GM12878 (cell line): ENCODE results near the gene GRN. TPM values are rescaled to one million over a fixed set of nuclear protein-coding genes. Genes with fewer than 3 reads are reported as not detected.

Source experiments
- ATAC-seq: fragments of 200-7000 bp; cut with Tn5 transposase; 3 replicates; pipeline ENCODE4 v1.9.1; 2020; ENCODE audit warnings: mild to moderate bottlenecking, moderate library complexity
- BruUV-seq: library from RNA; stranded (reverse); fragments of 400-500 nt; replicated peaks from 2 replicates; lab custom pipeline; 2021; lab: Mats Ljungman, UMichigan
- CTCF ChIA-PET: fragments of 300-600 bp; sonication (Branson Sonifier 250); formaldehyde crosslinking; extraction: SDS; loops from one replicate; lab custom pipeline; 2021; ENCODE audit warnings: inconsistent platforms; lab: Yijun Ruan, JAX
- POLR2A ChIA-PET: fragments of 350-600 bp; formaldehyde crosslinking; extraction: SDS; loops from one replicate; lab custom pipeline; 2021; ENCODE audit warnings: inconsistent platforms; lab: Charles Lee
- RAD21 ChIA-PET: fragments of 300-600 bp; sonication (Branson Sonifier 250); formaldehyde crosslinking; loops from one replicate; lab custom pipeline; 2023; ENCODE audit warnings: antibody characterized with exemption; ENCODE audit not compliant: unreplicated experiment; lab: Charles Lee
- SMC1A ChIA-PET: fragments of 300-600 bp; sonication (Branson Sonifier 250); formaldehyde crosslinking; loops from one replicate; lab custom pipeline; 2023; ENCODE audit not compliant: unreplicated experiment, uncharacterized antibody; lab: Charles Lee
- DNase-seq: peaks from one replicate; pipeline ENCODE4 v3.0.0-alpha.2; 2011; ENCODE audit warnings: low read depth, low spot score
- FAIRE-seq: peaks from 3 replicates; lab custom pipeline; 2011; peaks lifted over from hg19 to GRCh38; lab: Jason Lieb, UNC
- H2AFZ ChIP-seq: 2 replicates; pipeline ENCODE4 v1.6.0; 2011; ENCODE audit warnings: low read depth, low read length, control low read depth; ENCODE audit not compliant: control insufficient read depth
- H3K27ac ChIP-seq: 2 replicates; pipeline ENCODE4 v1.5.1; 2011; ENCODE audit warnings: control low read depth; ENCODE audit not compliant: control insufficient read depth, insufficient read depth
- H3K27me3 ChIP-seq, 2 experiments: replicated peaks in 1 of 2; 2 replicates each; pipeline versions ENCODE4 v1.6.0 to v1.6.1; 2011; ENCODE audit warnings: low read length in 1 of 2; ENCODE audit not compliant: control insufficient read depth in 2 of 2, insufficient read depth in 2 of 2
- H3K36me3 ChIP-seq, 2 experiments: 2 replicates each; pipeline ENCODE4 v1.5.1; 2011; ENCODE audit warnings: low read length in 1 of 2; ENCODE audit not compliant: control insufficient read depth in 2 of 2, insufficient read depth in 2 of 2
- H3K4me1 ChIP-seq: 2 replicates; pipeline ENCODE4 v1.6.1; 2011; ENCODE audit warnings: mild to moderate bottlenecking, low read length, moderate library complexity, mixed read lengths; ENCODE audit not compliant: control insufficient read depth, insufficient read depth
- H3K4me2 ChIP-seq: 2 replicates; pipeline ENCODE4 v1.6.0; 2011; ENCODE audit warnings: control low read depth; ENCODE audit not compliant: control insufficient read depth, insufficient read depth
- H3K4me3 ChIP-seq: fragments of 200-600 bp; sonication (generic); 2 replicates; pipeline ENCODE4 v1.5.1; 2016
- H3K79me2 ChIP-seq: 2 replicates; pipeline ENCODE4 v1.6.0; 2011; ENCODE audit warnings: low read length; ENCODE audit not compliant: control insufficient read depth, insufficient read depth
- H3K9ac ChIP-seq: 2 replicates; pipeline ENCODE4 v1.8.0; 2011; ENCODE audit warnings: low read length, control low read depth, mixed read lengths; ENCODE audit not compliant: control insufficient read depth, insufficient read depth
- H3K9me3 ChIP-seq: replicated peaks from 3 replicates; pipeline ENCODE4 v1.5.1; 2011; ENCODE audit warnings: mild to moderate bottlenecking, low read length; ENCODE audit not compliant: control insufficient read depth, insufficient read depth
- H4K20me1 ChIP-seq: 2 replicates; pipeline ENCODE4 v1.6.0; 2011; ENCODE audit not compliant: control insufficient read depth, insufficient read depth
- BCL11A ChIP-seq: IDR thresholded peaks from 2 replicates; pipeline ENCODE4 v1.6.1; 2011; ENCODE audit warnings: low read depth, low read length
- HDAC6 ChIP-seq: fragments of 200-600 bp; sonication (generic); IDR thresholded peaks from one replicate; pipeline ENCODE4 v1.8.0; 2017; ENCODE audit warnings: antibody characterized with exemption; ENCODE audit not compliant: unreplicated experiment
- JUNB ChIP-seq: IDR thresholded peaks from 2 replicates; pipeline ENCODE4 v1.6.1; 2016; ENCODE audit warnings: antibody characterized with exemption, mild to moderate bottlenecking
- POLR2AphosphoS5 ChIP-seq: IDR thresholded peaks from 2 replicates; pipeline ENCODE4 v1.6.1; 2011; ENCODE audit warnings: mild to moderate bottlenecking, low read length, inconsistent platforms
- RELA ChIP-seq: fragments of 450-650 bp; IDR thresholded peaks from 2 replicates; pipeline ENCODE4 v1.8.0; 2014; ENCODE audit warnings: borderline replicate concordance; ENCODE audit not compliant: partially characterized antibody
- SP1 ChIP-seq: IDR thresholded peaks from one replicate; pipeline ENCODE4 v1.6.1; 2011; ENCODE audit warnings: low read depth, low read length
- WGBS: methylation state at CpG from one replicate; pipeline ENCODE4 v1.1.6; 2016; ENCODE audit warnings: low lambda C conversion rate; ENCODE audit not compliant: insufficient replicate concordance, insufficient coverage; ENCODE audit errors: missing lambda C conversion rate; 5-methylcytosine and 5-hydroxymethylcytosine counted together
- in situ Hi-C: fragments of 300-500 bp; cut with MboI; formaldehyde crosslinking; loops from 9 replicates; pipeline ENCODE4 v1.14.3; 2018; ENCODE audit warnings: mixed read lengths
- intact Hi-C: fragments of 100-400 bp; cut with micrococcal nuclease; formaldehyde crosslinking; loops from one replicate; pipeline ENCODE4 v1.14.2; 2022; ENCODE audit not compliant: unreplicated experiment
- polyA plus RNA-seq, 11 experiments: library from polyadenylated mRNA; depleted of rRNA in 4 of 11; unstranded in 6 of 11; stranded (reverse) in 5 of 11; fragments of >200 nt; fragmentation: Nextera tagmentation in 4 of 11; fragmentation: Illumina TruSeq in 1 of 11; extraction: Ambion mirVana in 4 of 11; extraction: Trizol in 1 of 11; gene quantifications; 1 replicate in 1 of 11; 2 replicates in 10 of 11; pipeline versions ENCODE4 v1.2.1 to v1.2.3, GENCODE V29; 2011 to 2016; ENCODE audit warnings: inconsistent platforms in 2 of 11, missing spikeins in 2 of 11, low read depth in 1 of 11
- total RNA-seq, 4 experiments: library from RNA; depleted of rRNA in 3 of 4; stranded (reverse); fragments of >200 nt in 3 of 4; fragmentation: Illumina TruSeq in 1 of 4; extraction: Trizol in 1 of 4; gene quantifications; 2 replicates each; pipeline versions ENCODE4 v1.2.1 to v1.2.3, GENCODE V29; 2013 to 2021
- TF ChIP-seq, protein P1 (sequence below): fragments of 150-350 bp; IDR thresholded peaks from 2 replicates; pipeline ENCODE4 v1.6.1; 2014; ENCODE audit warnings: mild to moderate bottlenecking, low read depth, low read length
- TF ChIP-seq, protein P2 (sequence below), 3 experiments: IDR thresholded peaks in 2 of 3; conservative IDR thresholded peaks in 1 of 3; 2 replicates each; pipeline ENCODE4 v1.5.1; 2011; ENCODE audit warnings: low read depth in 3 of 3, low read length in 3 of 3, mild to moderate bottlenecking in 3 of 3, control low read depth in 2 of 3, moderate library complexity in 2 of 3, inconsistent platforms in 1 of 3, mixed read lengths in 1 of 3; ENCODE audit not compliant: control insufficient read depth in 2 of 3, insufficient read depth in 1 of 3; ENCODE audit errors: extremely low read depth in 1 of 3
- TF ChIP-seq, protein P3 (sequence below): IDR thresholded peaks from 2 replicates; pipeline ENCODE4 v1.6.1; 2011; ENCODE audit warnings: borderline replicate concordance, low read depth, mild to moderate bottlenecking, moderate library complexity, mixed read lengths, low read length; ENCODE audit not compliant: insufficient read depth; ENCODE audit errors: extremely low read length
- TF ChIP-seq, protein P4 (sequence below): fragments of 450-650 bp; IDR thresholded peaks from 2 replicates; pipeline ENCODE4 v1.6.1; 2016; ENCODE audit warnings: mild to moderate bottlenecking
- TF ChIP-seq, protein P5 (sequence below): IDR thresholded peaks from 2 replicates; pipeline ENCODE4 v1.6.1; 2012; ENCODE audit warnings: low read depth, low read length, improper control_type of control experiment
- TF ChIP-seq, protein P6 (sequence below): IDR thresholded peaks from 2 replicates; pipeline ENCODE4 v1.6.1; 2011; ENCODE audit warnings: low read depth, mild to moderate bottlenecking, low read length, moderate library complexity, borderline replicate concordance; ENCODE audit errors: extremely low read depth

GRN gene
- total and polyA plus RNA-seq, 10 of the 15 experiments (the other 5 are each of a cell fraction or from before 2014, with no cell fraction given) = 22.3 to 389 (median 139) TPM

DNA sequence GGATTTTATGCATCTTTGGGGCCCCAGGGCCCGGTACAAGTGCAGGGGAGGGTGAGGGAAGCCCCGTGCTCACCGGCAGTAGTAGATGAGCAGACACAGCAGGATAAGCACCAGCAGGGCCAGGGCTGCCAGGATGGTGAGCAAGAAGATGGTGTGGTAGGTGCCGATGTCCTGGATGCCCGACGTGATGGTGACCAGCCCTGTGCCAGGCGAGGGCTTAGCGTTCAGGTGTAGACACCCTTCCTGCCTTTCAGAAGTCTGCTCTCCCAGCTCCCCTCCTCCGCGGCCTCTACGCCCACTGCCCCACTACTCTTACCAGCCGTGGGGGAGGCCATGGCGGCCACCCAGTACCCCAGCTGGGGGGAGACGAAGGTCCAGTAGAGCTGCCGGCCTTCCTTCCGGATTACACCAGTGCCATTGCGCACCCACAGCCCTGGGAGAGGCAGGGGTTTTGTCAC, 10.6 kb downstream of the GRN start:
- POLR2A ChIA-PET = no interaction called here
- Histone ChIP-seq H3K4me1 (peaks cover 1% of the 10 kb centered on the region), H2AFZ (no peak overlapping the region), H3K4me3 (no peak overlapping the region), H4K20me1 (no peaks in the 10 kb centered on the region), H3K27me3 (no peaks in the 10 kb centered on the region; a peak in 1 of 4 replicates), H3K36me3 (peaks cover 12% of the 10 kb centered on the region in 2 experiments; a peak in 3 of 4 replicates), H3K9me3 (no peaks in the 10 kb centered on the region), H3K27ac (no peak overlapping the region), H3K9ac (no peak overlapping the region), H3K79me2 (peaks cover under 1% of the 10 kb centered on the region; the same call in 1 of the 2 replicates), H3K4me2 (no peak overlapping the region)
- SMC1A ChIA-PET = no interaction called here
- RAD21 ChIA-PET = interaction anchor here (1.2 to 1.5 kb wide), 2 partner anchors 146 to 168 kb away, joined by 3 read pairs; no protein-coding TSS in a partner anchor
- no peak for DNase-seq
- intact Hi-C loops = no loop called here
- BruUV-seq = no TSS peak
- CTCF ChIA-PET = interaction anchor here (1.1 to 1.6 kb wide), 3 partner anchors 9 to 146 kb away, joined by 3 to 4 read pairs (median 3); no protein-coding TSS in a partner anchor
- TF ChIP-seq BCL11A = no peak
- no peak for TF ChIP-seq JUNB
- no peak for TF ChIP-seq RELA
- TF ChIP-seq, protein P1, sequence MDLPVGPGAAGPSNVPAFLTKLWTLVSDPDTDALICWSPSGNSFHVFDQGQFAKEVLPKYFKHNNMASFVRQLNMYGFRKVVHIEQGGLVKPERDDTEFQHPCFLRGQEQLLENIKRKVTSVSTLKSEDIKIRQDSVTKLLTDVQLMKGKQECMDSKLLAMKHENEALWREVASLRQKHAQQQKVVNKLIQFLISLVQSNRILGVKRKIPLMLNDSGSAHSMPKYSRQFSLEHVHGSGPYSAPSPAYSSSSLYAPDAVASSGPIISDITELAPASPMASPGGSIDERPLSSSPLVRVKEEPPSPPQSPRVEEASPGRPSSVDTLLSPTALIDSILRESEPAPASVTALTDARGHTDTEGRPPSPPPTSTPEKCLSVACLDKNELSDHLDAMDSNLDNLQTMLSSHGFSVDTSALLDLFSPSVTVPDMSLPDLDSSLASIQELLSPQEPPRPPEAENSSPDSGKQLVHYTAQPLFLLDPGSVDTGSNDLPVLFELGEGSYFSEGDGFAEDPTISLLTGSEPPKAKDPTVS = no peak
- TF ChIP-seq, protein P2, sequence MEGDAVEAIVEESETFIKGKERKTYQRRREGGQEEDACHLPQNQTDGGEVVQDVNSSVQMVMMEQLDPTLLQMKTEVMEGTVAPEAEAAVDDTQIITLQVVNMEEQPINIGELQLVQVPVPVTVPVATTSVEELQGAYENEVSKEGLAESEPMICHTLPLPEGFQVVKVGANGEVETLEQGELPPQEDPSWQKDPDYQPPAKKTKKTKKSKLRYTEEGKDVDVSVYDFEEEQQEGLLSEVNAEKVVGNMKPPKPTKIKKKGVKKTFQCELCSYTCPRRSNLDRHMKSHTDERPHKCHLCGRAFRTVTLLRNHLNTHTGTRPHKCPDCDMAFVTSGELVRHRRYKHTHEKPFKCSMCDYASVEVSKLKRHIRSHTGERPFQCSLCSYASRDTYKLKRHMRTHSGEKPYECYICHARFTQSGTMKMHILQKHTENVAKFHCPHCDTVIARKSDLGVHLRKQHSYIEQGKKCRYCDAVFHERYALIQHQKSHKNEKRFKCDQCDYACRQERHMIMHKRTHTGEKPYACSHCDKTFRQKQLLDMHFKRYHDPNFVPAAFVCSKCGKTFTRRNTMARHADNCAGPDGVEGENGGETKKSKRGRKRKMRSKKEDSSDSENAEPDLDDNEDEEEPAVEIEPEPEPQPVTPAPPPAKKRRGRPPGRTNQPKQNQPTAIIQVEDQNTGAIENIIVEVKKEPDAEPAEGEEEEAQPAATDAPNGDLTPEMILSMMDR (IDR thresholded peaks at IDR 0.05 in 2 of 3, conservative IDR thresholded peaks at IDR 0.05 in 1 of 3; ENCODE audit: control insufficient read depth in 2 of 3, extremely low read depth in 1 of 3, insufficient read depth in 1 of 3, low read depth in 3 of 3, low read length in 3 of 3) = no peak
- TF ChIP-seq, protein P3, sequence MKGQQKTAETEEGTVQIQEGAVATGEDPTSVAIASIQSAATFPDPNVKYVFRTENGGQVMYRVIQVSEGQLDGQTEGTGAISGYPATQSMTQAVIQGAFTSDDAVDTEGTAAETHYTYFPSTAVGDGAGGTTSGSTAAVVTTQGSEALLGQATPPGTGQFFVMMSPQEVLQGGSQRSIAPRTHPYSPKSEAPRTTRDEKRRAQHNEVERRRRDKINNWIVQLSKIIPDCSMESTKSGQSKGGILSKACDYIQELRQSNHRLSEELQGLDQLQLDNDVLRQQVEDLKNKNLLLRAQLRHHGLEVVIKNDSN = no peak
- TF ChIP-seq HDAC6 = no peak
- TF ChIP-seq, protein P4, sequence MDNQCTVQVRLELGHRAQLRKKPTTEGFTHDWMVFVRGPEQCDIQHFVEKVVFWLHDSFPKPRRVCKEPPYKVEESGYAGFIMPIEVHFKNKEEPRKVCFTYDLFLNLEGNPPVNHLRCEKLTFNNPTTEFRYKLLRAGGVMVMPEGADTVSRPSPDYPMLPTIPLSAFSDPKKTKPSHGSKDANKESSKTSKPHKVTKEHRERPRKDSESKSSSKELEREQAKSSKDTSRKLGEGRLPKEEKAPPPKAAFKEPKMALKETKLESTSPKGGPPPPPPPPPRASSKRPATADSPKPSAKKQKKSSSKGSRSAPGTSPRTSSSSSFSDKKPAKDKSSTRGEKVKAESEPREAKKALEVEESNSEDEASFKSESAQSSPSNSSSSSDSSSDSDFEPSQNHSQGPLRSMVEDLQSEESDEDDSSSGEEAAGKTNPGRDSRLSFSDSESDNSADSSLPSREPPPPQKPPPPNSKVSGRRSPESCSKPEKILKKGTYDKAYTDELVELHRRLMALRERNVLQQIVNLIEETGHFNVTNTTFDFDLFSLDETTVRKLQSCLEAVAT = no peak
- no peak for TF ChIP-seq POLR2AphosphoS5
- TF ChIP-seq, protein P5, sequence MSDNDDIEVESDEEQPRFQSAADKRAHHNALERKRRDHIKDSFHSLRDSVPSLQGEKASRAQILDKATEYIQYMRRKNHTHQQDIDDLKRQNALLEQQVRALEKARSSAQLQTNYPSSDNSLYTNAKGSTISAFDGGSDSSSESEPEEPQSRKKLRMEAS = no peak
- TF ChIP-seq SP1 = no peak
- TF ChIP-seq, protein P6, sequence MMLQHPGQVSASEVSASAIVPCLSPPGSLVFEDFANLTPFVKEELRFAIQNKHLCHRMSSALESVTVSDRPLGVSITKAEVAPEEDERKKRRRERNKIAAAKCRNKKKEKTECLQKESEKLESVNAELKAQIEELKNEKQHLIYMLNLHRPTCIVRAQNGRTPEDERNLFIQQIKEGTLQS = no peak
- WGBS = 72% methylated on average over 15 of the region's 17 CpGs
- in situ Hi-C loops = no loop called here
- no peak for ATAC-seq
- no peak for FAIRE-seq
